Measurements from ENCODE around the gene PREX1. TPM values are rescaled to one million over a fixed set of nuclear protein-coding genes. Genes with fewer than 3 reads are reported as not detected.

Gene PREX1
- total and polyA plus RNA-seq, 8 donors: 5.2 to 25.2 (median 16.6) TPM

- intact Hi-C loops (cut with DNase I; ENCODE audit: low total_unique reads): no loop called here
- no peak for TF ChIP-seq EP300 (IDR thresholded peaks at IDR 0.05)
- TF ChIP-seq CTCF (IDR thresholded peaks at IDR 0.05): no peak
- no peak for TF ChIP-seq POLR2AphosphoS5 (IDR thresholded peaks at IDR 0.05)
- no peak for TF ChIP-seq POLR2A (IDR thresholded peaks at IDR 0.05)
Measured at GRCh38 chr20:48678421-48678820, 149.4 kb downstream of the PREX1 start.

GRCh38 chr20:48676795-48677460 lies 150.9 kb downstream of the PREX1 start:
- intact Hi-C loops (cut with DNase I; ENCODE audit: low total_unique reads): no loop called here
- 79 to 90% (median 81%) methylated on average over 12 of the region's 12 CpGs for WGBS, 5 donors
- H3K4me1 ChIP-seq: peaks cover 2 to 6% (median 4%) of the 10 kb centered on the region in 4 donors

More at GRCh38 chr20:48678421-48678820, 149.4 kb downstream of the PREX1 start:
- Histone ChIP-seq H3K4me1 (peaks cover 17 to 21% (median 18%) of the 10 kb centered on the region in 4 donors), H3K36me3 (peaks cover 0 to 70% (median 48%) of the 10 kb centered on the region in 4 donors), H3K4me3 (no peak overlapping the region), H3K9me3 (no peaks in the 10 kb centered on the region), H3K27ac (no peak overlapping the region), H3K27me3 (no peaks in the 10 kb centered on the region)
- DNase-seq: no peak
- 81 to 88% (median 87%) methylated on average over 5 of the region's 5 CpGs for WGBS, 5 donors

GRCh38 chr20:48676125-48676524 lies 151.7 kb downstream of the PREX1 start:
- no peak overlapping the region for H3K27ac ChIP-seq
- H3K9me3 ChIP-seq: no peaks in the 10 kb centered on the region
- peaks cover 0 to 78% (median 47%) of the 10 kb centered on the region in 4 donors for H3K36me3 ChIP-seq
- no peak for TF ChIP-seq EP300 (IDR thresholded peaks at IDR 0.05)
- TF ChIP-seq POLR2AphosphoS5 (IDR thresholded peaks at IDR 0.05): no peak
- TF ChIP-seq POLR2A (IDR thresholded peaks at IDR 0.05): no peak
- TF ChIP-seq CTCF (IDR thresholded peaks at IDR 0.05): no peak
- no peak for DNase-seq
- peaks cover 0 to 3% (median 0%) of the 10 kb centered on the region in 4 donors for H3K4me1 ChIP-seq
- H3K27me3 ChIP-seq: no peaks in the 10 kb centered on the region
- 85 to 92% (median 91%) methylated on average over 8 to 9 of the region's 9 CpGs for WGBS, 5 donors
- intact Hi-C loops (cut with DNase I; ENCODE audit: low total_unique reads): no loop called here
- H3K4me3 ChIP-seq: no peak overlapping the region

More at GRCh38 chr20:48676795-48677460, 150.9 kb downstream of the PREX1 start:
- Histone ChIP-seq H3K27me3 (no peaks in the 10 kb centered on the region), H3K27ac (no peak overlapping the region), H3K4me3 (no peak overlapping the region), H3K36me3 (peaks cover 0 to 79% (median 48%) of the 10 kb centered on the region in 4 donors), H3K9me3 (no peaks in the 10 kb centered on the region)
- no peak for DNase-seq
- TF ChIP-seq POLR2AphosphoS5 (IDR thresholded peaks at IDR 0.05) (no peak), EP300 (IDR thresholded peaks at IDR 0.05) (no peak), POLR2A (IDR thresholded peaks at IDR 0.05) (no peak), CTCF (IDR thresholded peaks at IDR 0.05) (no peak)

- 95 to 99% (median 97%) methylated on average over 3 of the region's 3 CpGs for WGBS, 5 donors
- intact Hi-C loops (cut with DNase I; ENCODE audit: low total_unique reads): no loop called here
- Histone ChIP-seq H3K27ac (no peak overlapping the region), H3K36me3 (peaks cover 0 to 62% (median 40%) of the 10 kb centered on the region in 4 donors), H3K4me3 (no peak overlapping the region), H3K27me3 (no peaks in the 10 kb centered on the region), H3K4me1 (peaks cover 0 to 7% (median under 1%) of the 10 kb centered on the region in 4 donors), H3K9me3 (no peaks in the 10 kb centered on the region)
- no peak for TF ChIP-seq CTCF (IDR thresholded peaks at IDR 0.05)
- no peak for TF ChIP-seq EP300 (IDR thresholded peaks at IDR 0.05)
- no peak for TF ChIP-seq POLR2A (IDR thresholded peaks at IDR 0.05)
- TF ChIP-seq POLR2AphosphoS5 (IDR thresholded peaks at IDR 0.05): no peak
- DNase-seq: no peak
Measured at GRCh38 chr20:48674461-48674860, 153.3 kb downstream of the PREX1 start.
